ENCODE data around the gene SCYL2.

DNA sequence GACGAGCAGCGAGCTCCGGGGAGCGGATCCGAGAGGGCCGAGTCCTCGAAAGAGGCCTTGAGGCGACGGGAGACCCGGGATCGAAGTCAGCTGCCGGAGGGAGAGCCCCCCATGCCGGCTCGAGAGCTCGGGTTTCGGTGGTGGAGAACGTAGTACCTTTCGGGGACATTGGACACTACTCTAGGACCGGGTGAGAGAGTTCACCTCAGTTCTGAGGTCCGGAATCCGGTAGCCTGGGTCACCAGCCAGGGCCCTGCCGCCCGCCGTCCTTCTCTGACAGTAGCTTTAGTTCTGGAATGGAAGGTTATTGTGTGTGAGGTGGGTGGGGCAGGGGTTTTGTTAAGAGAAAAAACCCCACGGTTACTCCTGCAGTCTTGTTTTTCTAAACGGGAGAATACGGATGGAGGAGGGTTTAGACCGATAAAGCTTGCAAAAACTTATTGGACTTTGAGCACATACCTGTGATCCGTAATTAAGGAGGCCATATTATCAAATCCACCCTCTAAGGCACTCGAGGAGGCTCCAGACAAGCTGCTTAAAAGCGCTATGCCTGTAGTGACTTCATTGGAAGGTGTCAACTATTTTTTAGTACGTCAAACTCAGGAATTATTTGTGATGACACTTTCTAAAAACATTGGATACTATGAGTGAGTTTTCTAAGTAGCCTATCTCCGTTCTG, 765 bp downstream of the SCYL2 start:
- TF ChIP-seq TAF1 (conservative IDR thresholded peaks at IDR 0.05) (no peak), EGR1 (IDR thresholded peaks at IDR 0.05; ENCODE audit: low read depth in 2 of 2) (no peak)
- TF ChIP-seq, protein P1, sequence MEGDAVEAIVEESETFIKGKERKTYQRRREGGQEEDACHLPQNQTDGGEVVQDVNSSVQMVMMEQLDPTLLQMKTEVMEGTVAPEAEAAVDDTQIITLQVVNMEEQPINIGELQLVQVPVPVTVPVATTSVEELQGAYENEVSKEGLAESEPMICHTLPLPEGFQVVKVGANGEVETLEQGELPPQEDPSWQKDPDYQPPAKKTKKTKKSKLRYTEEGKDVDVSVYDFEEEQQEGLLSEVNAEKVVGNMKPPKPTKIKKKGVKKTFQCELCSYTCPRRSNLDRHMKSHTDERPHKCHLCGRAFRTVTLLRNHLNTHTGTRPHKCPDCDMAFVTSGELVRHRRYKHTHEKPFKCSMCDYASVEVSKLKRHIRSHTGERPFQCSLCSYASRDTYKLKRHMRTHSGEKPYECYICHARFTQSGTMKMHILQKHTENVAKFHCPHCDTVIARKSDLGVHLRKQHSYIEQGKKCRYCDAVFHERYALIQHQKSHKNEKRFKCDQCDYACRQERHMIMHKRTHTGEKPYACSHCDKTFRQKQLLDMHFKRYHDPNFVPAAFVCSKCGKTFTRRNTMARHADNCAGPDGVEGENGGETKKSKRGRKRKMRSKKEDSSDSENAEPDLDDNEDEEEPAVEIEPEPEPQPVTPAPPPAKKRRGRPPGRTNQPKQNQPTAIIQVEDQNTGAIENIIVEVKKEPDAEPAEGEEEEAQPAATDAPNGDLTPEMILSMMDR (IDR thresholded peaks at IDR 0.05; ENCODE audit: low read depth, low read length, missing input control): no peak
- TF ChIP-seq, protein P2, sequence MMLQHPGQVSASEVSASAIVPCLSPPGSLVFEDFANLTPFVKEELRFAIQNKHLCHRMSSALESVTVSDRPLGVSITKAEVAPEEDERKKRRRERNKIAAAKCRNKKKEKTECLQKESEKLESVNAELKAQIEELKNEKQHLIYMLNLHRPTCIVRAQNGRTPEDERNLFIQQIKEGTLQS (IDR thresholded peaks at IDR 0.05): no peak

All from liver (tissue), 3 donors.